ENCODE measurements around the gene TCF4.
"Not testable (repeated sequence)": the region's sequence is repeated elsewhere in the genome, so short reads cannot be mapped to it uniquely, and the experiment has no call there.

The TCF4 gene

GRCh38 chr18:55500316-55501086, 87.5 kb downstream of the TCF4 start:
- no peak for DNase-seq

- DNase-seq, result no peak
Measured at GRCh38 chr18:55499526-55499925, 88.5 kb downstream of the TCF4 start.

GRCh38 chr18:55497825-55498403, 90.1 kb downstream of the TCF4 start:
- no peak for DNase-seq

- DNase-seq, result no peak
Measured at GRCh38 chr18:55494899-55495298, 93.1 kb downstream of the TCF4 start.

- DNase-seq, result no peak
Measured at GRCh38 chr18:55494441-55494840, 93.6 kb downstream of the TCF4 start.

- no peak for DNase-seq
Measured at GRCh38 chr18:55491616-55492015, 96.4 kb downstream of the TCF4 start.

- DNase-seq, result no peak
Measured at GRCh38 chr18:55489034-55489986, 98.7 kb downstream of the TCF4 start.

GRCh38 chr18:55488473-55488872, 99.5 kb downstream of the TCF4 start:
- DNase-seq, result no peak

GRCh38 chr18:55487997-55488396, 100.0 kb downstream of the TCF4 start:
- no peak for DNase-seq

GRCh38 chr18:55486936-55487335, 101.1 kb downstream of the TCF4 start:
- no peak for DNase-seq

GRCh38 chr18:55485666-55486065, 102.3 kb downstream of the TCF4 start:
- no peak for DNase-seq

GRCh38 chr18:55484773-55485172, 103.2 kb downstream of the TCF4 start:
- DNase-seq, result no peak

GRCh38 chr18:55483266-55483871, 104.6 kb downstream of the TCF4 start:
- no peak for DNase-seq

- no peak for DNase-seq
Measured at GRCh38 chr18:55479656-55480420, 108.2 kb downstream of the TCF4 start.

GRCh38 chr18:55477860-55478581, 110.0 kb downstream of the TCF4 start:
- DNase-seq, result no peak

- DNase-seq, result no peak
Measured at GRCh38 chr18:55477499-55477859, 110.5 kb downstream of the TCF4 start.

GRCh38 chr18:55475916-55476315, 112.1 kb downstream of the TCF4 start:
- DNase-seq, result no peak

GRCh38 chr18:55475467-55475866, 112.5 kb downstream of the TCF4 start:
- no peak for DNase-seq

- DNase-seq, result no peak
Measured at GRCh38 chr18:55473560-55473959, 114.4 kb downstream of the TCF4 start.

- no peak for DNase-seq
Measured at GRCh38 chr18:55473058-55473457, 114.9 kb downstream of the TCF4 start.

- DNase-seq, result no peak
Measured at GRCh38 chr18:55470826-55471225, 117.2 kb downstream of the TCF4 start.

GRCh38 chr18:55469134-55469533, 118.9 kb downstream of the TCF4 start:
- DNase-seq, result not testable (repeated sequence)
